Neural progenitor cell (in vitro differentiated cells): ENCODE results near the gene FBN2.

Experiments
- EZH2 ChIP-seq: fragments of 200-600 bp; sonication (generic); IDR thresholded peaks from 2 replicates; pipeline ENCODE4 v1.6.1; 2017; ENCODE audit warnings: antibody characterized with exemption, mild to moderate bottlenecking, moderate library complexity
- EZH2phosphoT487 ChIP-seq: fragments of 200-600 bp; sonication (generic); IDR thresholded peaks from 2 replicates; pipeline ENCODE4 v1.6.1; 2017; ENCODE audit warnings: antibody characterized with exemption
- TF ChIP-seq, protein P1 (sequence below): fragments of 200-600 bp; sonication (generic); IDR thresholded peaks from 2 replicates; pipeline ENCODE4 v1.5.1; 2017; ENCODE audit warnings: antibody characterized with exemption, mild to moderate bottlenecking

DNA sequence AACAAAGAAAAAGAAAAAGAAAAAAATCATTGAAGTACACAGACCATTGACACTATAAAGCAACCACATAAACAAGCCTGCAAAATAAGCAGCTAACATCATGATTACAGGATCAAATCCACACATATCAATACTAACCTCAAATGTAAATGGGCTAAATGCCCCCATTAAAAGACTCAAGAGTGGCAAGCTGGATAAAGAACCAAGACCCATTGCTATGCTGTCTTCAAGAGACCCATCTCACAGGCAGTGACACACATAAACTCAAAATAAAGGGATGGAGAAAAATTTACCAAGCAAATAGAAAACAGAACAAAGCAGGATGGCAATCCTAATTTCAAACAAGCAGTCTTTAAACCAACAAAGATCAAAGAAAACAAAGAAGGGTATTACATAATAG, 15.7 kb upstream of the FBN2 start:
- TF ChIP-seq, protein P1, sequence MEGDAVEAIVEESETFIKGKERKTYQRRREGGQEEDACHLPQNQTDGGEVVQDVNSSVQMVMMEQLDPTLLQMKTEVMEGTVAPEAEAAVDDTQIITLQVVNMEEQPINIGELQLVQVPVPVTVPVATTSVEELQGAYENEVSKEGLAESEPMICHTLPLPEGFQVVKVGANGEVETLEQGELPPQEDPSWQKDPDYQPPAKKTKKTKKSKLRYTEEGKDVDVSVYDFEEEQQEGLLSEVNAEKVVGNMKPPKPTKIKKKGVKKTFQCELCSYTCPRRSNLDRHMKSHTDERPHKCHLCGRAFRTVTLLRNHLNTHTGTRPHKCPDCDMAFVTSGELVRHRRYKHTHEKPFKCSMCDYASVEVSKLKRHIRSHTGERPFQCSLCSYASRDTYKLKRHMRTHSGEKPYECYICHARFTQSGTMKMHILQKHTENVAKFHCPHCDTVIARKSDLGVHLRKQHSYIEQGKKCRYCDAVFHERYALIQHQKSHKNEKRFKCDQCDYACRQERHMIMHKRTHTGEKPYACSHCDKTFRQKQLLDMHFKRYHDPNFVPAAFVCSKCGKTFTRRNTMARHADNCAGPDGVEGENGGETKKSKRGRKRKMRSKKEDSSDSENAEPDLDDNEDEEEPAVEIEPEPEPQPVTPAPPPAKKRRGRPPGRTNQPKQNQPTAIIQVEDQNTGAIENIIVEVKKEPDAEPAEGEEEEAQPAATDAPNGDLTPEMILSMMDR: no peak
- TF ChIP-seq EZH2: no peak
- TF ChIP-seq EZH2phosphoT487: no peak
